PC-9 (cell line): Measurements from ENCODE around the gene TANK. TPM values are rescaled to one million over a fixed set of nuclear protein-coding genes. Genes with fewer than 3 reads are reported as not detected.

Source experiments
- Bru-seq: library from RNA; stranded (reverse); fragments of 400-500 nt; gene quantifications from one replicate; lab custom pipeline; 2021; lab: Mats Ljungman, UMichigan
- BruChase-seq, 2 experiments: library from RNA; stranded (reverse); fragments of 400-500 nt; gene quantifications; one replicate each; lab custom pipeline; 2021; lab: Mats Ljungman, UMichigan
- BruUV-seq: library from RNA; stranded (reverse); fragments of 400-500 nt; replicated peaks from 2 replicates; lab custom pipeline; 2021; lab: Mats Ljungman, UMichigan
- CTCF ChIA-PET: fragments of 300-600 bp; sonication (Branson Sonifier 250); formaldehyde crosslinking; loops from one replicate; lab custom pipeline; 2022; ENCODE audit warnings: antibody characterized with exemption; lab: Charles Lee
- POLR2A ChIA-PET: fragments of 300-600 bp; sonication (Branson Sonifier 250); formaldehyde crosslinking; loops from one replicate; lab custom pipeline; 2022; ENCODE audit warnings: antibody characterized with exemption; ENCODE audit not compliant: unreplicated experiment; lab: Charles Lee
- DNase-seq, 2 experiments: peaks; one replicate each; pipeline versions ENCODE4 v3.0.0 to v3.0.0-alpha.2; 2015 to 2022; ENCODE audit warnings: mixed read lengths in 1 of 2
- H2AFZ ChIP-seq: fragments of 200-600 bp; sonication (generic); 2 replicates; pipeline ENCODE4 v1.8.1; 2017; ENCODE audit warnings: antibody characterized with exemption
- H3F3A ChIP-seq: fragments of 200-600 bp; sonication (generic); 2 replicates; pipeline ENCODE4 v1.8.1; 2017; ENCODE audit warnings: antibody characterized with exemption, mild to moderate bottlenecking, low read depth; ENCODE audit not compliant: insufficient read depth
- H3K27ac ChIP-seq: fragments of 200-600 bp; sonication (generic); 2 replicates; pipeline ENCODE4 v1.6.1; 2016; ENCODE audit warnings: mixed run types
- H3K27me3 ChIP-seq: fragments of 200-600 bp; sonication (generic); 2 replicates; pipeline ENCODE4 v1.6.1; 2016; ENCODE audit warnings: low read depth, mixed run types; ENCODE audit not compliant: insufficient read depth
- H3K36me3 ChIP-seq: fragments of 200-600 bp; sonication (generic); 2 replicates; pipeline ENCODE4 v1.6.1; 2016; ENCODE audit warnings: low read depth, mixed run types
- H3K4me1 ChIP-seq: fragments of 200-600 bp; sonication (generic); replicated peaks from 2 replicates; pipeline ENCODE4 v1.6.1; 2016; ENCODE audit warnings: mixed run types; ENCODE audit not compliant: insufficient read depth
- H3K4me2 ChIP-seq: fragments of 200-600 bp; sonication (generic); 2 replicates; pipeline ENCODE4 v1.6.1; 2017; ENCODE audit warnings: mixed run types
- H3K4me3 ChIP-seq: fragments of 200-600 bp; sonication (generic); 2 replicates; pipeline ENCODE4 v1.6.1; 2016; ENCODE audit warnings: mixed run types
- H3K79me2 ChIP-seq: fragments of 200-600 bp; sonication (generic); 2 replicates; pipeline ENCODE4 v1.6.1; 2017; ENCODE audit warnings: low read depth, mixed run types
- H3K9me2 ChIP-seq: fragments of 200-600 bp; sonication (generic); 2 replicates; pipeline ENCODE4 v1.8.1; 2017; ENCODE audit warnings: mild to moderate bottlenecking; ENCODE audit not compliant: insufficient read depth
- H3K9me3 ChIP-seq: fragments of 200-600 bp; sonication (generic); 2 replicates; pipeline ENCODE4 v1.8.1; 2016; ENCODE audit warnings: low read depth; ENCODE audit not compliant: insufficient read depth
- H4K20me1 ChIP-seq: fragments of 200-600 bp; sonication (generic); 2 replicates; pipeline ENCODE4 v1.8.1; 2017; ENCODE audit not compliant: insufficient read depth
- CTCF ChIP-seq: fragments of 200-600 bp; sonication (generic); conservative IDR thresholded peaks from 2 replicates; pipeline ENCODE4 v1.6.1; 2017; ENCODE audit warnings: mixed run types, antibody characterized with exemption, mild to moderate bottlenecking, moderate library complexity
- EZH2 ChIP-seq: fragments of 200-600 bp; sonication (generic); IDR thresholded peaks from 2 replicates; pipeline ENCODE4 v1.8.0; 2017; ENCODE audit warnings: antibody characterized with exemption, low read depth
- intact Hi-C: fragments of 100-400 bp; cut with micrococcal nuclease; formaldehyde crosslinking; loops from one replicate; pipeline ENCODE4 v1.10.0; 2022; ENCODE audit not compliant: unreplicated experiment
- long read RNA-seq: library from polyadenylated mRNA; stranded (forward); transcript quantifications from one replicate; pipeline ENCODE4 v2.0.0, GENCODE V29; 2022
- total RNA-seq: library from RNA; stranded (reverse); gene quantifications from 2 replicates; pipeline ENCODE4 v1.2.3, GENCODE V29; 2021

The TANK gene
- total RNA-seq = 31.3 and 46.1 TPM in 2 replicates
- Bru-seq, nascent RNA = percentile 83 among the genes with signal in this experiment
- percentile 81 among the genes with signal in this experiment for BruChase-seq, experiment 1, labeled RNA remaining after a 2-hour chase
- percentile 72 among the genes with signal in this experiment for BruChase-seq, experiment 2, labeled RNA remaining after a 6-hour chase
- long read RNA-seq, transcript TANK-202 (8 exons, 2,171 nt) = major isoform, 34 of 59 reads
- long read RNA-seq, partial matches to known transcripts = 5 of 59 reads
- long read RNA-seq, other reads (novel, unspliced or antisense) = 16 of 59 reads

GRCh38 chr2:161160226-161161073, at the start of gene TANK:
Gene TANK, plus strand, starts transcription at chr2:161160428. Its CDS starts 19,235 bp downstream, at chr2:161179663.
- H3K9me3 ChIP-seq = no peaks in the 10 kb centered on the region
- peak; percentile 79 to 86 for DNase-seq
- CTCF ChIA-PET = no interaction called here
- H2AFZ ChIP-seq = peak within 1 kb of the TSS; percentile 74
- H3K9me2 ChIP-seq = no peaks in the 10 kb centered on the region
- peak within 1 kb of the TSS; percentile 76 for H3K4me3 ChIP-seq
- H4K20me1 ChIP-seq = peaks cover 2% of the 10 kb centered on the region; the same call in 1 of the 2 replicates
- H3K27me3 ChIP-seq = no peaks in the 10 kb centered on the region
- H3K4me1 ChIP-seq = peaks cover 19% of the 10 kb centered on the region
- peaks cover 23% of the 10 kb centered on the region for H3K36me3 ChIP-seq
- intact Hi-C loops = loop anchor here (1.0 kb wide), 1 partner anchor 97 kb away; no protein-coding TSS in a partner anchor
- POLR2A ChIA-PET = interaction anchor here (0.6 kb wide), 1 partner anchor 513 kb away, joined by 6 read pairs; no protein-coding TSS in a partner anchor
- H3K4me2 ChIP-seq = peak within 1 kb of the TSS; percentile 88
- peaks cover 11% of the 10 kb centered on the region; the same call in 1 of the 2 replicates for H3F3A ChIP-seq
- H3K79me2 ChIP-seq = peaks cover 44% of the 10 kb centered on the region
- TF ChIP-seq CTCF = no peak
- TF ChIP-seq EZH2 = no peak
- TSS peak; percentile 97 for BruUV-seq
- peak within 1 kb of the TSS; percentile 98 for H3K27ac ChIP-seq

- H3K4me3 ChIP-seq = no peak overlapping the region
- H3K9me2 ChIP-seq = no peaks in the 10 kb centered on the region; the same call in 1 of the 2 replicates
- no peak for TF ChIP-seq CTCF
- TF ChIP-seq EZH2 = no peak
- H2AFZ ChIP-seq = no peak overlapping the region
- no peak overlapping the region for H3K27ac ChIP-seq
- H4K20me1 ChIP-seq = no peaks in the 10 kb centered on the region
- no peaks in the 10 kb centered on the region for H3K79me2 ChIP-seq
- no peaks in the 10 kb centered on the region for H3K4me1 ChIP-seq
- CTCF ChIA-PET = no interaction called here
- intact Hi-C loops = no loop called here
- no peak for DNase-seq
- H3K36me3 ChIP-seq = no peaks in the 10 kb centered on the region
- no peak overlapping the region for H3K4me2 ChIP-seq
- no TSS peak for BruUV-seq
- no peaks in the 10 kb centered on the region for H3F3A ChIP-seq
- no peaks in the 10 kb centered on the region for H3K9me3 ChIP-seq
- no peaks in the 10 kb centered on the region for H3K27me3 ChIP-seq
- POLR2A ChIA-PET = no interaction called here
Observed at GRCh38 chr2:161111531-161111930, 48.7 kb upstream of the TANK start.

- H3F3A ChIP-seq = no peaks in the 10 kb centered on the region
- H3K79me2 ChIP-seq = no peaks in the 10 kb centered on the region
- no peak for DNase-seq
- ChIA-PET POLR2A (interaction anchor here (0.7 kb wide), 1 partner anchor 130 kb away, joined by 5 read pairs; no protein-coding TSS in a partner anchor), CTCF (no interaction called here)
- H2AFZ ChIP-seq = no peak overlapping the region
- no peak overlapping the region for H3K4me2 ChIP-seq
- H3K9me2 ChIP-seq = no peaks in the 10 kb centered on the region; the same call in 1 of the 2 replicates
- intact Hi-C loops = no loop called here
- H3K4me1 ChIP-seq = peaks cover 13% of the 10 kb centered on the region
- no peaks in the 10 kb centered on the region for H3K36me3 ChIP-seq
- H3K9me3 ChIP-seq = no peaks in the 10 kb centered on the region
- no peak for TF ChIP-seq EZH2
- TF ChIP-seq CTCF = no peak
- no peaks in the 10 kb centered on the region for H3K27me3 ChIP-seq
- H3K27ac ChIP-seq = no peak overlapping the region
- H4K20me1 ChIP-seq = no peaks in the 10 kb centered on the region
- no peak overlapping the region for H3K4me3 ChIP-seq
- BruUV-seq = no TSS peak
Observed at GRCh38 chr2:161112908-161113307, 47.3 kb upstream of the TANK start.
